ENCODE results near the gene APAF1.

The APAF1 gene

DNA sequence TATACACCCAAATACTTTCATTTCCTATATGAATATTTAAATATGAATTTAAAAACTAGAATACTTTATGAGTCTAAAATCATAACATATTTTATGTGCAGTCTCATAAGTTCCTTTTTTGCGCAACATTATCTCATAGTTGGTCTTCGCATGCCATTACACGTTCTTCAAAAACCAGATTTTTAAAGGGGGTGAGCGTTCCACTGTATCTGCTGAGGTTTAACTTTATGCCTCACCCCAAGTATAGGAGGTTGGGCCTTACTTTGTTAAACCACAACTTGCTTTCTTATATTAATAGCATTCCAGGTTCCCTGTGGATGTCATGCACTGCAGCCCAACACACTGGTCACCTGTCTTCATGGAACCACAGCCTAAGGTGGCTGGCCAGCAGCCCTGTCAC, 118.6 kb downstream of the APAF1 start:
- TF ChIP-seq, protein P1, sequence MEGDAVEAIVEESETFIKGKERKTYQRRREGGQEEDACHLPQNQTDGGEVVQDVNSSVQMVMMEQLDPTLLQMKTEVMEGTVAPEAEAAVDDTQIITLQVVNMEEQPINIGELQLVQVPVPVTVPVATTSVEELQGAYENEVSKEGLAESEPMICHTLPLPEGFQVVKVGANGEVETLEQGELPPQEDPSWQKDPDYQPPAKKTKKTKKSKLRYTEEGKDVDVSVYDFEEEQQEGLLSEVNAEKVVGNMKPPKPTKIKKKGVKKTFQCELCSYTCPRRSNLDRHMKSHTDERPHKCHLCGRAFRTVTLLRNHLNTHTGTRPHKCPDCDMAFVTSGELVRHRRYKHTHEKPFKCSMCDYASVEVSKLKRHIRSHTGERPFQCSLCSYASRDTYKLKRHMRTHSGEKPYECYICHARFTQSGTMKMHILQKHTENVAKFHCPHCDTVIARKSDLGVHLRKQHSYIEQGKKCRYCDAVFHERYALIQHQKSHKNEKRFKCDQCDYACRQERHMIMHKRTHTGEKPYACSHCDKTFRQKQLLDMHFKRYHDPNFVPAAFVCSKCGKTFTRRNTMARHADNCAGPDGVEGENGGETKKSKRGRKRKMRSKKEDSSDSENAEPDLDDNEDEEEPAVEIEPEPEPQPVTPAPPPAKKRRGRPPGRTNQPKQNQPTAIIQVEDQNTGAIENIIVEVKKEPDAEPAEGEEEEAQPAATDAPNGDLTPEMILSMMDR (IDR thresholded peaks at IDR 0.05; ENCODE audit: control extremely low read depth, extremely low read depth, low read depth, missing control alignments) = no peak
- POLR2A ChIA-PET = no interaction called here
- CTCF ChIA-PET = interaction anchor here (1.0 to 1.6 kb wide), 3 partner anchors 19 to 46 kb away, joined by 3 to 4 read pairs (median 3); no protein-coding TSS in a partner anchor
- no peak for DNase-seq (ENCODE audit: extremely low spot score)

DNA sequence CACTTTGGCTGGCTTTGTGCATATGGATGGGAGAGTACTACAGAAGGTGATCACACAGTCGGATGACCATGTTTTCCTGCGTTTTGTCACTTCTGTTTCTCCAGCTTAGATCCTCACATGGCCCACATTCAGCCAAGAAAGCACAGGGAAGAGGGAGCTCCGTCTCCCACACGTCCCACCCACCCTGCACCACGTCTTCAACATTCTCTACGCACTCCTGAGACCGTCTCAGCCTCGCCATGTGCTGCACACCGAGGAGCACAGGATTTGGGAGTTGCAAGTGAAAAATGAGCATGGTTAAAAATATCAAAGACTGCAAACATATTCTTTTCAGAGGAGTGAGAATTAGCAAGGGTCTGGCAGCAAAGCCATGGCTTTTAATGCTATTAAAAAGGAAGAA, 122.2 kb downstream of the APAF1 start:
- no peak for DNase-seq (ENCODE audit: extremely low spot score)
- ChIA-PET CTCF (no interaction called here), POLR2A (no interaction called here)
- TF ChIP-seq, protein P1 (IDR thresholded peaks at IDR 0.05; ENCODE audit: control extremely low read depth, extremely low read depth, low read depth, missing control alignments) = no peak

DNA sequence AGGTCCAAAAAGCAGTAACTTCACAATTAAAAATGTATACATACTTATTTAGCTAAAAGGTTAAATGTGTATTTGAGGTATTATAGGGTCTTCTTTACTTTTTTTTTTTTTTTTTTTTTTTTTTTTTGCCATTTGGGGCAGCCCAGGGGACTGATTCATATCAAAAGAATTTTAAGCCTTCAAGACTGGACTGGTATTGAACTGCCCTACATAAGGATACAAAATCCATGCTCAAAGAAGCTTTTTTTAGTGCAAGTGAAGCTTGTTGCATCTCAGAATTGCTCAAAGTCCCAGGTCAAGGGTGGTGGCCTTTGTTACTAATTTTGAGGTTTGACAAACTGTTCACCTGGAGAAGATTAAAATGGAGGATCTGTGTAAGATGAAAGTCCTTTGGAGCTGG, 124.0 kb downstream of the APAF1 start:
- ChIA-PET CTCF (interaction anchor here (1.3 to 2.3 kb wide), 4 partner anchors 11 to 19 kb away, joined by 3 to 9 read pairs (median 6); no protein-coding TSS in a partner anchor), POLR2A (no interaction called here)
- TF ChIP-seq, protein P1 (IDR thresholded peaks at IDR 0.05; ENCODE audit: control extremely low read depth, extremely low read depth, low read depth, missing control alignments) = no peak
- DNase-seq (ENCODE audit: extremely low spot score) = no peak

DNA sequence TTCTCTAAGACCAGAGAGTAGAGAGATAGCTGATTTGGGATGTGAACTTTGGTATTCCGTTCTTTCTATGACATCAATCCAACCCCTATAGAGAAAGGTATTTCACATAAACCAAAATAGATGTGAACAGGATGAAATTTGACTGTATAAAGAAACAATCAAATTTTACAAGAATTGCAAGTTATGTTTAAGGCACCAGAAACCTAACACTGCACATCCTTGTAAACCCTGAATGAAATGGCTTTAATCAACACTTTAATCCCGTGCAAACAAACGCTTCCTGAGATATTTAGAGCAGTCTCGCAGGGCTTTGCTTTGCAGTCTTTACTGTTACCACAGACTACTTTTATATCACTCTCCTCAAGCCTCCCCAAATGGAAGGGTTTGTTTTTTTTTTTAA, 125.1 kb downstream of the APAF1 start:
- DNase-seq (ENCODE audit: extremely low spot score) = no peak
- CTCF ChIA-PET = interaction anchor here (1.0 to 1.6 kb wide), 5 partner anchors 13 to 102 kb away, joined by 3 to 7 read pairs (median 4); no protein-coding TSS in a partner anchor
- POLR2A ChIA-PET = no interaction called here
- TF ChIP-seq, protein P1 (IDR thresholded peaks at IDR 0.05; ENCODE audit: control extremely low read depth, extremely low read depth, low read depth, missing control alignments) = no peak

DNA sequence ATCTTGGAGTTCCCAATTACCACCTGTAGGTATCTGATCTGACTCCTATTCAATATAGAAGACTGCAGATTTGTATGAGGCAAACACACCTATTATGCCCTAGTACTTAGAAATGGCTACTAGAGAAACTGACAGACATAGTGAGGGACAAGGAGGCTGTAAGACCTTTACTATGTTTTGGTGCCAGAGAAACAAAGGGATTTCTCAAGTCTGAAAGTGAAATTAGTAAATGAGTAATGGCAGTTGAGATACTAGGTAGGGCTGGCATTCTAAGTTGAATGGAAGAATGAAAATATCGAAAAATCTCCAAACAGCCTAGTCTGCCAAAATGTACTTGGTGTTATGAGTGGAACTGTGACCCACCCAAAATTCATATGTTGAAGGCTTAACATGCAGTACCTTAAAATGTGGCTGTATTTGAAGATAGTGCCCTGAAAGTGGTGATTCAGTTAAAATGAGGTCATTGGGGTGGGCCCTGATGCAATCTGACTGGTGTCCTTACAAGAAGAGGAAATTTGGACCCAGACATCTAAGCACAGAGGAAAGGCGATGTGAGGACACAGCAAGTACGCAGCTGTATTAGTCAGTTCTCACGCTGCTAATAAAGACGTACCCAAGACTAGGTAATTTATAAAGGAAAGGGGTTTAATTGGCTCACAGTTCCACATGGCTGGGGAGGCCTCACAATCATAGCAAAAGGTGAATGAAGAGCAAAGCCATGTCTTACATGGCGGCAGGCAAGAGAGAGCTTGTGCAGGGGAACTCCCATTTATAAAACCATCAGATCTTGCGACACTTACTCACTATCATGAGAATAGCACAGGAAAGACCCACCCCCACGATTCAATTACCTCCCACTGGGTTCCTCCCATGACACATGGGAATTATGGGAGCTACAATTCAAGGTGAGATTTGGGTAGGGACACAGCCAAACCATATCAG, 127.0 kb downstream of the APAF1 start:
- CTCF ChIA-PET = no interaction called here
- POLR2A ChIA-PET = no interaction called here
- TF ChIP-seq, protein P1 (IDR thresholded peaks at IDR 0.05; ENCODE audit: control extremely low read depth, extremely low read depth, low read depth, missing control alignments) = no peak
- DNase-seq (ENCODE audit: extremely low spot score) = no peak

DNA sequence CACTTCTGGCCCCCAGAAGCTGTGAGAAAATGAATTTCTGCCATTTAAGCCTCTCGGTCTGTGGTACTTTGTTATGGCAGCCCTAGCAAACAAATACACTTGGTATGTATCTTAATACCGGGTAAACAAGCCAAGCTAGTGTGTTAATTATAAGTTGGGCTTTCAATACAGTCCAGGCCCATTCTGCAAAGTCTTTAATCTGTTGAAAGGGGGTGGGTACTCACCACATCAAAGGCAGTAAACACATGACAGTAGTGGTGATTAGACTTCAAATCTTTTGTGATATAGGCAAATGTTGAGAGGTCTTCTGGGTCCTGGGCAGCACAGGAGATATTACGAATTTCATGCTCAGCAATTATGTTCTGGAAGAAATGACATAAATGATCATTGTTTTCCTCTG, 127.7 kb downstream of the APAF1 start:
- TF ChIP-seq, protein P1 (IDR thresholded peaks at IDR 0.05; ENCODE audit: control extremely low read depth, extremely low read depth, low read depth, missing control alignments) = no peak
- ChIA-PET CTCF (no interaction called here), POLR2A (no interaction called here)
- DNase-seq (ENCODE audit: extremely low spot score) = no peak

All from GM10248 (cell line).